ENCODE measurements around the gene GRIFIN.
"Not testable (repeated sequence)": the region's sequence is repeated elsewhere in the genome, so short reads cannot be mapped to it uniquely, and the experiment has no call there.

Gene GRIFIN

GRCh38 chr7:2477447-2478398 lies 1.5 kb upstream of the GRIFIN start:
- peak; percentile 66 for DNase-seq

DNA sequence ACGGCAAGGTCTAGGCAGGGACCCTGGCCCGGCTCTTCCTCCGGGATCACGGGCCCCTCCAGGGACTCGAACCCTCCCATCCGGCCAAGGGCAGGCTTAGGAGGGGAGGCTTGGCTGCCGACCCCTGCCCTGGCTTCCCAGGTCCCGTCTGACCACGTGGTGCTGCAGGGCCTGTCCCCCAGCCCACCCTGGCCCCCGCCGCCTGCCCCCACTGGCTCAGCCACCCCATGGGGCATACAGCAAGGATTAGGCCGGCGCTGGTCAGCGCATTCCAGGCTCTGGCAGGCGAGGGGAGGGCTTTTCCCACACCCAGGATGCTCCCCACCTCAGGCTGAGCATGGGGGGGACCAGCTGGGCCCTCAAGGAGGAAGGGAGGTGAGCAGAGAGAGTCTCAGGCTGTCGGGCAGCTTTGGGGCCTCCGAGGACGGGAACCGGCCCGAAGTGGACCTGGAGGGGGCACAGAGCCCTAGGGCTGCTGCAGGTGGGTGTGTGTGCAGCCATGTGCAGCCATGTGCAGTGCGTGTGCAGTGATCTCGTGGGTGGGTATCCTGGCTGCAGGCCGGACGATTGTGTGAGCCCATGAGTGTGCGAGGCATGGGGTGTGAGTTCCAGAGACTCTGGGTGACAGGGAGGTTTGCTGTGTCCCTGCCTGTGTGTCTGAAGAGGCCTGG lies 713 bp upstream of the GRIFIN start:
- DNase-seq = no peak

DNA sequence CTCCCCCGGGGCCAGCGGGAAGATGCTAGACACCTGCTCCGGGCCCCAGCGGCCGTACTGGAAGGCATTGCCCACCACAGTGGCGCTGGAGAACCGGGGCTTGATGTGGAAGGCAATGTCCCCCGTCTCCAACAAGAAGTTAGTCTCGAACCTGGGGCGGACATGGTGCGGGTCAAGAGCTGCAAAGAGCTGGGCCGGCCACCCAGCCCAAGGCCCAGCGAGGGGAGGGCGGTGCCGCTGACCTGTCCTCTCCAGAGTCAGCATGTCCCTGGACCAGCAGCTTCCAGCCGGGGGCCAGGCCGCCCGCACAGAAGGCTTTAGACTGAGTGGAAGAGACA lies 551 bp downstream of the GRIFIN start:
- no peak for DNase-seq

DNA sequence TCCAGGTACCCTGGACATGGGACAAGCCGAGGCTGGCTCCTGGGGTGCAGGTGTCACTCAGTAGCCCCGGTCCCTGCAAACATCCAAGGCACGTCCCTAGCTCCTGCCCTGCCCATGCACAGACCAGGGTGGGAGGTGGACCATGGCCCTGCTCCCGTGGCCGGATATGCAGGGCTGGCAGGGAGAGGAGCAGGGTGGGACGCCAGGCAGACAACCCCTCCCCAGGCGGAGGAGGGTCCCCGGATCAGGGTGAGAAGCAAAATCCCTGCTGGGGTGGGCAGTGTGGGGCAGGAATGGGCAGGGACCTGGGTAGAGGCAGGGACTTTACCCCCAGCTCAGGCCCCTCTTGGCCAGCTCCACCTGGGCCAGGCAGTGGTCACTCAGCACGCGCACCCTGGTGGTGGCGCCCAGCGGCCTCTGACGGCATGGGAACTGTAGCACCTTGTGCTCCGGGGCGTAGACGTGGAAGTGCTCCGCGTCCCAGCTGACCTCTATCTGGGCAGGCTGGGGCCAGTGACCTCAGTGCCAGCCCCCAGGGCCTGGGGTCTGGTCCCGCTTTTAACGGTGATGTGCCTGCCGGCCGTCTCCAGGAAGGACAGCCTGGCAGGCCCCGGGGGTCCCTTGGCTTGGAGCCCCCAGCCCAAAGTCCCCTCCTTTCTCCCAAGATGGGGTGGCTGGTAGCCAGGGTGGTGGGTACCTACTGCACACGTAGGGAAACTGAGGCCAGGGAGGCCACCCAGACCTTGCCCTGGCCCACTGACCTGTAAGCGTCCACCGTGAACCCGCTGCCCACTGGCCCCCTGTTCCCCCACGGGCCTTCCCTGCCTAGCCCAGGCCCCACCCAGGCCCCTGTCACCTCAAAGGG lies 1.2 kb downstream of the GRIFIN start:
- DNase-seq = no peak

DNA sequence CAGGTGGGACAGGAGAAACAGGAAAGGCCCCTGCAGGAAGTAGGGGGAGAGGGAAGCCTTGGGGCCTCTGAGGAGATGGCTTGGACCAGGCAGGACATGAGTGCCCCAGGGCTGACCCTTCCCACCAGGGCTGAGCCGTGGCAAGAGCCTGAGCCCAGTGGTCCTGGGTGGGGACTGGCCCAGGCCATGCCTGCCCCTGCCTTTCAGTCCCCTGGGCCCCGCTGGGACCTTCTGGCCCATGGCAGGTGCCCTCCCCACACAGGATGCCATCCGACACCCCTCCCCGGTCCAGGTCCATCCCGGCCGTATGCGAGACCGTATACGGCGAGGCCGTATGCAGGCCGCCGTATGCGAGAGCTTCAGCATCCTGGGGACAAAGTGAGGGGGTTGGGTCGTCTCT lies 2.0 kb downstream of the GRIFIN start:
- no peak for DNase-seq

DNA sequence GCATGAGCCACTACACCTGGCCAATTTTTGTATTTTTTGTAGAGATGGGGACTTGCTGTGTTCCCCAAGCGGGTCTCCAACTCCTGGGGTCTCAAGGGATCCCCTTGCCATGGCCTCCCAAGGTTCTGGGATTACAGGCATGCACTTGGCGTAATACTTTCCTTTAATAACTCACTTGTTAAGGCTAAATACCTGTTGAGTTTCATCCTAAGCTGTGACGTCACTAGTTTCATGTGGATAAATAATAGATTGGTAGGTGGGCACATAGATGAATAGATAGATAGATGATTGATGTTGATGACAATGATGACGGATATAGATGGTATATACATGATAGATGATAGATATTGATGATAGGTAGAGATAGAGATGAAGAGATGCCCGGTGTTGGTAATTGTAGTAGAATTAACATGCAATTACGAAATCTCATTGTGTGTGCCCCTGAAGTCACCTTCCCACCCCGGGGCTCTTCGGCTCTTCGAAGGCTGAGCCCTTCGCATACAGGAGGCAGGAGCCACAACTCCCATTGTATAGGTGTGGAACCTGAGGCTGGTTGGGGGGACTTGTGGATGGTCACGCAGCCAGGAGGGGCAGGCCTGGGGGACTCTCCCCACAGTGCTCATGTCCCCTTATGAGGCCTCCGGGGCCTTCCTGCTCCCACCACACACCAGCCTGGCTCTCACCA lies 2.6 kb downstream of the GRIFIN start:
- DNase-seq = no peak

- DNase-seq = no peak
Measured at GRCh38 chr7:2472739-2473138, 3.5 kb downstream of the GRIFIN start.

GRCh38 chr7:2471396-2471795 lies 4.8 kb downstream of the GRIFIN start:
- no peak for DNase-seq

GRCh38 chr7:2471022-2471329 lies 5.2 kb downstream of the GRIFIN start:
- no peak for DNase-seq

DNA sequence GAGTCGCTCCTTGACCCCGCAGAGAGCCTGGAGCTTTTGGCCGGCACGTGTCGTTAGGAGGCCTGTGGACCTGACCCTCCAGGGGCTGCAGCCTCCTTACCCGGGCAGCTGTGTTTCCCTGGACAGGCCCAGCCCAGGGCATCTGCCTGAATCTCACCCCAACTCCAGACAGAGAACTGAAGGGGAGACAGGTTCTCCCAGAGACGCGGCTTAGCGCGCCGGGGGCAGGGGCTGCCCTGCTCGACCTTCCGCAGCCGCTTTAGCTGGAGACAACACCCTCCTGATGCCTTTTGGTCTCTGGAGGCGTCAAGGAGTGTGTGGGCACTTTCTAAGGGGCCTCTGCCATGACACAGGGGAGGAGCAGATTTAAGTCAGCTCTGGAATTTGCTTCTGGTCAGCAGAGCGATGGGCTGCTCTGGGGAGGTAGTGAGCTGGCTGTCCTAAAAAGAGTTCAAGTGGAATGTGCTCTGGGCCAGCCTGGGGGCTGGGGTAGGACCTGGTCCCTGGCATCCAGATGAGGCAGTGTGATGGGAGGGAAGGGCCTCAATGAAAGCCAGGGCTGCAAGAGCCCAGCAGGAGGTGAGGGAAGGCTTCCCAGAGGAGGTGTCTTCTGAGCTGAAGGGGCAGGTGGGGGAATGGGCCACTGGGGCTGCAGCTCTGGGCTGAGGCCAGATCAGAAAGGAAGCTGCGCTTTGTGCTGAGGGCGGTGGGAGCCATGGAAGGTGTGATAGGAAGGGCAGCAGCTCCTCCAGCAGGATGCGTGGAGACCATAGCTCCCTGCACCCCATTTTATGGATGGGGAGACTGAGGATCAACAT lies 5.8 kb downstream of the GRIFIN start:
- no peak for DNase-seq

DNA sequence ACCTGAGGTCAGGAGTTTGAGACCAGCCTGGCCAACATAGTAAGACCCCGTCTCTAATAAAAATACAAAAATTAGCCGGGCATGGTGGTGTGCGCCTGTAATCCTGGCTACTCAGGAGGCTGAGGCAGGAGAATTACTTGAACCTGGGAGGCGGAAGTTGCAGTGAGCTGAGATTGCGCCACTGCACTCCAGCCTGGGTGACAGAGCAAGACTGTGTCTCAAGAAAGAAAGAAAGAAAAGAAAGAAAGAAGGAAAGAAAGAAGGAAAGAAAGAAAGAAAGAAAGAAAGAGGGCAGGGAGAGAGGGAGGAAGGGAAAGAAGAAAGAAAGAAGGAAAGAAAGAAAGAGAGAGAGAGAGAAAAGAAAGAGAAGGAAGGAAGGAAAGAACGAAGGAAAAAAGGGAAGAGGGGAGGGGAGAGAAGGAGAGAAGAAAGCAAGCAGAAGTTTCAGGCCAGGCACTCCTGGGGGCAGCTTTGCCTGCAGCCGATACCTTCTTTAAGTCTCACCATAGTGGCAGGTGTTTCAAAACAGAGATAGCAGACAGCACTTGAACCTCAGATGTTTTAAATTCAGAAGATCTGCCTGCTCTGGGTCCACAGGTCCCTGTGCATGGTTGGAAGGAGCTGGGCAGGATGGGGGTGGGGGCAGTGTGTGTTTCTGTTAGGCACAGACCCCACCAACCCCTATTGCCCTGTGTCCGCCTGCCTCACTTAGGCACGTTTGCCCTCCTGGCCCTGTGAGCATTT lies 6.6 kb downstream of the GRIFIN start:
- not testable (repeated sequence) for DNase-seq

DNA sequence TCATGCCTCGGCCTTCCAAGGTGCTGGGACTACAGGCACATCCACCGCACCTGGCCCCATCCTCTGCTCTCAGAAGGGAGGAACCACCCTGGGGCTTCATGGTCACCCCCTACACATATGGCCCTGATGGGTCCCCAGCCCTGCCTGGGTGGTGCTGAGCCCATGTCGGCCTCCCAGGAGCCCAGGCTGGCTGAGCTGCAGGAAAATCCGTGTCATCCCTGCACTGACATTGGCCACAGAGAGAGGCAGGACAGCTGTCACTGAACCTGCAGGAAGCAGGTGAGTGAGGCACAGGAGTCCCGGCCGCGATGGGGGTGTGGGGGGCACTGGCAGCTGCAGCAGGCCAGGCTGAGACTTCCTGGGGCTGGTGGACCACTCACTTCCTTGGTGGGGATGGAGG lies 8.0 kb downstream of the GRIFIN start:
- DNase-seq = no peak

GRCh38 chr7:2466675-2467074 lies 9.5 kb downstream of the GRIFIN start:
- no peak for DNase-seq

DNA sequence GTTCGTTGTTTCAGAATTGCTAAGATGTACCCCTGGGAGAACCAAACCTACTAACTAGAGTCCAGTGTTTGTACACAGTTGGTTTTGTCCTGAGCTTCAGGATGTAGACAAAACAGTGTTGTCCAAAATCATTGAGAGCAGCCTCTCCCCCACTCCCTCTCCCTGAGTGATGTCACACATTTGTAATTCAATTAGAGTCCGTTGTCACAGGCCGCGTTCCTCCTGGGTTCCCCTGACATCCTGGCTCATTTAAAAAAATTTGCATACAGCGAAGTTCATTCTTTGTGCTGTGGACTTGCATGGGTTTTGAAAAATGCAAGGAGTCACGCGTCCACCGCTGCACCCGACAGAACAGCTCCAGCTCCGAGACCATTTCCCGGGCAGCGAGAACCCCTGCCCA lies 10.3 kb downstream of the GRIFIN start:
- DNase-seq = no peak

DNA sequence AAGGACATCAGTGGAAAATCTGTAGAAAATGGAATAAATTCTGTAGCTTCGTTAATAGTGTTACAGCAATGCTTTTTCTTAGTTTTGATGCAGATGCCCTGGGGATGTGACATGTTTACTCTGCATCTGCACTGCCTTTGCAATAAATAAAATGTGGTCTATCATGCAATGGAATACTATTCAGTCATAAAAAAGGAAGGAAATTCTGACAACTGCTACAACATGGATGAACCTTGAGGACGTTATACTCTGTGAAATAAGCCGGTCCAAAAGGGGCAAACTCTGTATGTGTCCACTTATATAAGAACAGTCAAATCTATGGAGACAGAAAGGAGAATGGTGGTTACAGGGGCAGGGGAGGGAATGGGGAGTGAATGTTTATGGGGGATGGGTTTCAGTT lies 13.5 kb downstream of the GRIFIN start:
- no peak for DNase-seq

- DNase-seq = no peak
Measured at GRCh38 chr7:2461268-2462026, 14.8 kb downstream of the GRIFIN start.

DNA sequence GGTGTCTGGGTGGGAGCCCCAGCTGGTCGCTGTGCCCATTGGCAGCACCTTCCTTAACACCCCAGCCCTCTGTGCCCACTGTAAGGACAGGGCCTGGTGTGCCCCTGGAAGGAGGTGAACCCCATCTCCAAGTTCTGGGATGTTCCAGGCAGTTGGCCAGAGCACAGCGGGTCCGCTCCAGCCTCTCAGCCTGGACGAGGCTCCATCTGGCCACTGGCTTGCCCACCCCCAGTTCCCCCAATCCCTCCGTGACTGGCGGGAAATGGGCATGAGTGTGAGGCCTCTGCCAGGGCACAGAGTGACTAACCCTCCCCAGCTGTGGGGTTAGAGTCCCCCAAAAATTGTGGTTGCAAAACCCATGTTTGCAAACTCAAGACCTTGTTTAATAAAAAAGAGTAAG lies 15.6 kb downstream of the GRIFIN start:
- DNase-seq = no peak

GRCh38 chr7:2460188-2460587 lies 16.0 kb downstream of the GRIFIN start:
- DNase-seq = no peak

GRCh38 chr7:2459674-2460073 lies 16.5 kb downstream of the GRIFIN start:
- no peak for DNase-seq

GRCh38 chr7:2453849-2454248 lies 22.3 kb downstream of the GRIFIN start:
- DNase-seq = not testable (repeated sequence)
